ENCODE measurements around the gene TARP. TPM values are rescaled to one million over a fixed set of nuclear protein-coding genes. Genes with fewer than 3 reads are reported as not detected.

Gene TARP

GRCh38 chr7:38211940-38212339, 61.5 kb downstream of the TARP start:
- no peak for DNase-seq (ENCODE audit: low spot score)
- Histone ChIP-seq H3K27ac (replicated peaks; ENCODE audit: low read length) (no peak overlapping the region), H2BK12ac (ENCODE audit: low read length) (no peak overlapping the region), H2BK120ac (ENCODE audit: low read depth, low read length) (no peak overlapping the region), H3K4ac (ENCODE audit: low read length) (no peak overlapping the region), H4K8ac (ENCODE audit: low read depth, low read length) (no peak overlapping the region), H3K79me1 (ENCODE audit: low read depth, low read length) (no peaks in the 10 kb centered on the region), H3K4me3 (ENCODE audit: low read length in 2 of 2) (no peak overlapping the region), H3K4me1 (ENCODE audit: control insufficient read depth in 2 of 2, insufficient read depth in 1 of 2, low read depth in 1 of 2, low read length in 2 of 2) (peaks cover 0 to 4% of the 10 kb centered on the region in 2 donors), H3K23ac (ENCODE audit: low read depth, low read length, poor library complexity) (no peak overlapping the region), H2BK15ac (ENCODE audit: low read length) (no peak overlapping the region), H3K18ac (ENCODE audit: low read length) (no peak overlapping the region), H3K36me3 (replicated peaks in 1 of 2; ENCODE audit: control insufficient read depth in 2 of 2, insufficient read depth in 2 of 2, low read length in 2 of 2) (peaks cover 15 to 96% of the 10 kb centered on the region in 2 donors), H3K9ac (ENCODE audit: low read depth, low read length, poor library complexity) (no peak overlapping the region), H3K9me3 (replicated peaks in 1 of 2; ENCODE audit: control insufficient read depth in 2 of 2, insufficient read depth in 1 of 2, low read depth in 1 of 2, low read length in 2 of 2) (no peaks in the 10 kb centered on the region), H3K4me2 (ENCODE audit: insufficient read depth, low read length, poor library complexity, severe bottlenecking) (no peak overlapping the region), H2AK5ac (ENCODE audit: low read depth, low read length) (no peak overlapping the region), H2BK5ac (ENCODE audit: low read length) (no peak overlapping the region), H3K27me3 (ENCODE audit: control insufficient read depth in 3 of 3, insufficient read depth in 3 of 3, low read depth in 1 of 3, low read length in 3 of 3) (no peaks in the 10 kb centered on the region), H4K91ac (ENCODE audit: low read depth, low read length, poor library complexity) (no peak overlapping the region), H3K14ac (ENCODE audit: low read length) (no peak overlapping the region), H2AFZ (ENCODE audit: low read length) (no peak overlapping the region)
- WGBS, 2 donors (ENCODE audit: extremely low coverage in 2 of 2, insufficient read length in 2 of 2, insufficient replicate concordance in 1 of 2), result no CpG with 5 or more reads among the region's 3 CpGs

GRCh38 chr7:38211486-38211885, 62.0 kb downstream of the TARP start:
- H3K9me3 ChIP-seq (replicated peaks in 1 of 2; ENCODE audit: control insufficient read depth in 2 of 2, insufficient read depth in 1 of 2, low read depth in 1 of 2, low read length in 2 of 2), result no peaks in the 10 kb centered on the region
- peaks cover 11 to 96% of the 10 kb centered on the region in 2 donors for H3K36me3 ChIP-seq (replicated peaks in 1 of 2; ENCODE audit: control insufficient read depth in 2 of 2, insufficient read depth in 2 of 2, low read length in 2 of 2)
- no peak overlapping the region for H3K4me3 ChIP-seq (ENCODE audit: low read length in 2 of 2)
- no peak overlapping the region for H3K18ac ChIP-seq (ENCODE audit: low read length)
- H3K27me3 ChIP-seq (ENCODE audit: control insufficient read depth in 3 of 3, insufficient read depth in 3 of 3, low read depth in 1 of 3, low read length in 3 of 3), result no peaks in the 10 kb centered on the region
- H3K4me1 ChIP-seq (ENCODE audit: control insufficient read depth in 2 of 2, insufficient read depth in 1 of 2, low read depth in 1 of 2, low read length in 2 of 2), result peaks cover 0 to 4% of the 10 kb centered on the region in 2 donors
- H3K27ac ChIP-seq (replicated peaks; ENCODE audit: low read length), result no peak overlapping the region
- no peak overlapping the region for H3K23ac ChIP-seq (ENCODE audit: low read depth, low read length, poor library complexity)
- H3K4me2 ChIP-seq (ENCODE audit: insufficient read depth, low read length, poor library complexity, severe bottlenecking), result no peak overlapping the region
- no peak overlapping the region for H2AFZ ChIP-seq (ENCODE audit: low read length)
- no peak overlapping the region for H2BK12ac ChIP-seq (ENCODE audit: low read length)
- no peak overlapping the region for H2BK120ac ChIP-seq (ENCODE audit: low read depth, low read length)
- H3K14ac ChIP-seq (ENCODE audit: low read length), result no peak overlapping the region
- H2BK5ac ChIP-seq (ENCODE audit: low read length), result no peak overlapping the region
- H3K4ac ChIP-seq (ENCODE audit: low read length), result no peak overlapping the region
- H2BK15ac ChIP-seq (ENCODE audit: low read length), result no peak overlapping the region
- H4K8ac ChIP-seq (ENCODE audit: low read depth, low read length), result no peak overlapping the region
- H2AK5ac ChIP-seq (ENCODE audit: low read depth, low read length), result no peak overlapping the region
- H3K9ac ChIP-seq (ENCODE audit: low read depth, low read length, poor library complexity), result no peak overlapping the region
- no CpG with 5 or more reads among the region's 1 CpG for WGBS, 2 donors (ENCODE audit: extremely low coverage in 2 of 2, insufficient read length in 2 of 2, insufficient replicate concordance in 1 of 2)
- H3K79me1 ChIP-seq (ENCODE audit: low read depth, low read length), result no peaks in the 10 kb centered on the region
- no peak for DNase-seq (ENCODE audit: low spot score)
- H4K91ac ChIP-seq (ENCODE audit: low read depth, low read length, poor library complexity), result no peak overlapping the region

Small RNA genes within 50 kb of the gene (small RNA-seq; reads per million reads assigned to genes)
- gene TRGJ1 (ENCODE audit: insufficient read depth) (not detected), gene TRGJ2 (ENCODE audit: insufficient read depth) (not detected), gene TRGJP (ENCODE audit: insufficient read depth) (not detected), gene TRGJP1 (ENCODE audit: insufficient read depth) (not detected), gene TRGJP2 (ENCODE audit: insufficient read depth) (not detected), gene TRGVA (ENCODE audit: insufficient read depth) (not detected)
